HepG2 (cell line): Measurements from ENCODE around the gene CHKA. TPM values are rescaled to one million over a fixed set of nuclear protein-coding genes. Genes with fewer than 3 reads are reported as not detected.

ENCODE experiments used
- MEIS2 ChIP-seq: sonication (generic); formaldehyde crosslinking; IDR thresholded peaks from 2 replicates; pipeline ENCODE4 v1.9.0; 2021; ENCODE audit warnings: mild to moderate bottlenecking, missing genetic modification reagents
- MYPOP ChIP-seq: sonication (generic); formaldehyde crosslinking; IDR thresholded peaks from 2 replicates; pipeline ENCODE4 v1.8.1; 2023; ENCODE audit warnings: mild to moderate bottlenecking, moderate library complexity, missing genetic modification reagents
- THAP9 ChIP-seq: sonication (generic); formaldehyde crosslinking; IDR thresholded peaks from 2 replicates; pipeline ENCODE4; 2020; ENCODE audit warnings: missing genetic modification reagents, mild to moderate bottlenecking, borderline replicate concordance
- THRA ChIP-seq: sonication (generic); formaldehyde crosslinking; IDR thresholded peaks from 2 replicates; pipeline ENCODE4 v1.4.0; 2020; ENCODE audit warnings: missing genetic modification reagents, borderline replicate concordance
- U2AF2 ChIP-seq: fragments of 200-400 bp; formaldehyde crosslinking; IDR thresholded peaks from 2 replicates; pipeline ENCODE4 v1.6.1; 2017; ENCODE audit warnings: low read depth, mild to moderate bottlenecking, low read length
- ZMYM4 ChIP-seq: sonication (generic); formaldehyde crosslinking; IDR thresholded peaks from 2 replicates; pipeline ENCODE4 v1.8.1; 2023; ENCODE audit warnings: mild to moderate bottlenecking, missing genetic modification reagents
- ZNF124 ChIP-seq: sonication (generic); formaldehyde crosslinking; IDR thresholded peaks from 2 replicates; pipeline ENCODE4 v1.4.0; 2020; ENCODE audit warnings: missing genetic modification reagents
- ZNF18 ChIP-seq: sonication (generic); formaldehyde crosslinking; IDR thresholded peaks from 2 replicates; pipeline ENCODE4 v1.8.0; 2022; ENCODE audit warnings: mild to moderate bottlenecking, missing genetic modification reagents; ENCODE audit not compliant: insufficient replicate concordance
- ZNF367 ChIP-seq: sonication (generic); formaldehyde crosslinking; IDR thresholded peaks from 2 replicates; pipeline ENCODE4 v1.4.0; 2020; ENCODE audit warnings: missing genetic modification reagents, borderline replicate concordance
- ZNF605 ChIP-seq: sonication (generic); formaldehyde crosslinking; IDR thresholded peaks from 2 replicates; pipeline ENCODE4 v1.8.0; 2022; ENCODE audit warnings: mild to moderate bottlenecking, missing genetic modification reagents
- ZNF609 ChIP-seq: sonication (generic); formaldehyde crosslinking; IDR thresholded peaks from 2 replicates; pipeline ENCODE4 v1.4.0; 2020; ENCODE audit warnings: mild to moderate bottlenecking, missing genetic modification reagents, borderline replicate concordance
- ZNF710 ChIP-seq: sonication (generic); formaldehyde crosslinking; IDR thresholded peaks from 2 replicates; pipeline ENCODE4 v1.5.0; 2020; ENCODE audit warnings: mild to moderate bottlenecking, missing genetic modification reagents, borderline replicate concordance
- polyA plus RNA-seq, 8 experiments: library from polyadenylated mRNA; depleted of rRNA in 3 of 8; stranded (reverse) in 7 of 8; unstranded in 1 of 8; fragments of >200 nt; fragmentation: Illumina TruSeq in 4 of 8; extraction: Trizol in 4 of 8; gene quantifications; 2 replicates each; pipeline versions ENCODE4 v1.2.1 to v1.2.3, GENCODE V29; 2011 to 2016; ENCODE audit warnings: low read depth in 4 of 8, missing spikeins in 1 of 8, mixed read lengths in 1 of 8; ENCODE audit not compliant: insufficient read depth in 1 of 8
- total RNA-seq, 5 experiments: library from RNA; depleted of rRNA; stranded (reverse); fragments of >200 nt; fragmentation: Illumina TruSeq; extraction: Trizol; gene quantifications; 2 replicates each; pipeline ENCODE4 v1.2.3, GENCODE V29; 2016; ENCODE audit warnings: low read depth in 1 of 5

Gene CHKA
- total and polyA plus RNA-seq, 2 of the 13 experiments (the other 11 are each of a cell fraction or from before 2014, with no cell fraction given), result 71.6 to 92.7 TPM

GRCh38 chr11:68099474-68100405, 21.4 kb downstream of the CHKA start (continued):
- TF ChIP-seq MEIS2 (CRISPR knock-in tag) (peak; percentile 77), MYPOP (CRISPR knock-in tag) (peak; percentile 79; the same call in 1 of the 2 replicates), ZNF18 (no peak), ZNF609 (CRISPR knock-in tag) (peak; percentile 93), ZMYM4 (CRISPR knock-in tag) (peak; percentile 69), ZNF605 (CRISPR knock-in tag) (no peak), THRA (CRISPR knock-in tag) (peak; percentile 83; the same call in 1 of the 2 replicates), THAP9 (no peak), ZNF124 (peak; percentile 71), ZNF710 (CRISPR knock-in tag) (peak; percentile 72; the same call in 1 of the 2 replicates), U2AF2 (no peak), ZNF367 (CRISPR knock-in tag) (peak; percentile 48; the same call in 1 of the 2 replicates)
